Fibroblast of lung (primary cell): ENCODE measurements around the gene KNOP1. TPM values are rescaled to one million over a fixed set of nuclear protein-coding genes. Genes with fewer than 3 reads are reported as not detected.
"Not testable (repeated sequence)": the region's sequence is repeated elsewhere in the genome, so short reads cannot be mapped to it uniquely, and the experiment has no call there.

Source experiments
- DNase-seq, 2 donors: peaks; one replicate each; pipeline versions ENCODE4 v3.0.0 to v3.0.0-alpha.2; 2010; ENCODE audit warnings: low read depth in 2 of 2
- H2AFZ ChIP-seq: 2 replicates; pipeline ENCODE4 v1.5.1; 2012; ENCODE audit warnings: low read length, control low read depth, inconsistent platforms
- H3K27ac ChIP-seq: 2 replicates; pipeline ENCODE4 v1.5.1; 2011; ENCODE audit warnings: low read length, control low read depth; ENCODE audit not compliant: insufficient read depth
- H3K27me3 ChIP-seq: 2 replicates; pipeline ENCODE4 v1.5.1; 2011; ENCODE audit warnings: mild to moderate bottlenecking, low read length; ENCODE audit not compliant: control insufficient read depth, insufficient read depth
- H3K36me3 ChIP-seq: 2 replicates; pipeline ENCODE4 v1.5.1; 2011; ENCODE audit warnings: low read length; ENCODE audit not compliant: control insufficient read depth, insufficient read depth
- H3K4me1 ChIP-seq: 2 replicates; pipeline ENCODE4 v1.5.1; 2011; ENCODE audit warnings: low read length; ENCODE audit not compliant: control insufficient read depth, insufficient read depth; ENCODE audit errors: extremely low read depth
- H3K4me2 ChIP-seq: 2 replicates; pipeline ENCODE4 v1.5.1; 2011; ENCODE audit warnings: low read length, control low read depth; ENCODE audit not compliant: insufficient read depth; ENCODE audit errors: extremely low read depth
- H3K4me3 ChIP-seq, 4 experiments: fragments of 200-600 bp in 1 of 4; sonication (generic) in 1 of 4; replicated peaks in 1 of 4; 2 replicates each; pipeline ENCODE4 v1.5.1; 2011 to 2016; ENCODE audit warnings: low read length in 4 of 4, low read depth in 3 of 4, mild to moderate bottlenecking in 3 of 4, control low read depth in 2 of 4, inconsistent platforms in 1 of 4, mixed read lengths in 1 of 4; ENCODE audit not compliant: insufficient read depth in 1 of 4; ENCODE audit errors: control extremely low read depth in 1 of 4
- H3K79me2 ChIP-seq: 2 replicates; pipeline ENCODE4 v1.5.1; 2012; ENCODE audit warnings: mild to moderate bottlenecking, low read length, inconsistent platforms; ENCODE audit not compliant: control insufficient read depth, insufficient read depth
- H3K9ac ChIP-seq: 2 replicates; pipeline ENCODE4 v1.5.1; 2011; ENCODE audit warnings: mild to moderate bottlenecking, low read length, control low read depth; ENCODE audit not compliant: insufficient read depth
- H3K9me3 ChIP-seq: 2 replicates; pipeline ENCODE4 v1.5.1; 2012; ENCODE audit warnings: low read depth, low read length; ENCODE audit not compliant: control insufficient read depth, insufficient read depth
- H4K20me1 ChIP-seq: 2 replicates; pipeline ENCODE4 v1.5.1; 2011; ENCODE audit warnings: low read length; ENCODE audit not compliant: control insufficient read depth, insufficient read depth; ENCODE audit errors: extremely low read depth
- EZH2 ChIP-seq: IDR thresholded peaks from 2 replicates; pipeline ENCODE4 v1.5.1; 2012; ENCODE audit warnings: low read length, control low read depth, mild to moderate bottlenecking; ENCODE audit errors: missing control alignments
- polyA plus RNA-seq, 2 donors: library from polyadenylated mRNA; depleted of rRNA in 1 of 2; stranded (reverse) in 1 of 2; unstranded in 1 of 2; fragments of >200 nt; gene quantifications; 2 replicates each; pipeline ENCODE4 v1.2.1, GENCODE V29; 2011 to 2012; ENCODE audit warnings: missing spikeins in 1 of 2
- total RNA-seq: library from RNA; depleted of rRNA; stranded (reverse); fragments of >200 nt; gene quantifications from 2 replicates; pipeline ENCODE4 v1.2.1, GENCODE V29; 2014
- TF ChIP-seq, protein P1 (sequence below), 2 donors: IDR thresholded peaks in 1 of 2; conservative IDR thresholded peaks in 1 of 2; 1 replicate in 1 of 2; 2 replicates in 1 of 2; pipeline ENCODE4 v1.5.1; 2011 to 2012; ENCODE audit warnings: low read length in 2 of 2, control low read depth in 1 of 2, inconsistent platforms in 1 of 2, low read depth in 1 of 2, mild to moderate bottlenecking in 1 of 2

KNOP1 gene
- total and polyA plus RNA-seq, 2 donors (not counting 1 experiment from before 2014, with no cell fraction given) = 7.8 to 12.1 TPM

GRCh38 chr16:19672378-19672777 is 45.6 kb downstream of the KNOP1 start:
- no peak overlapping the region for H3K4me2 ChIP-seq
- peak in 1 of 2 donors; percentile 19 for DNase-seq

DNA sequence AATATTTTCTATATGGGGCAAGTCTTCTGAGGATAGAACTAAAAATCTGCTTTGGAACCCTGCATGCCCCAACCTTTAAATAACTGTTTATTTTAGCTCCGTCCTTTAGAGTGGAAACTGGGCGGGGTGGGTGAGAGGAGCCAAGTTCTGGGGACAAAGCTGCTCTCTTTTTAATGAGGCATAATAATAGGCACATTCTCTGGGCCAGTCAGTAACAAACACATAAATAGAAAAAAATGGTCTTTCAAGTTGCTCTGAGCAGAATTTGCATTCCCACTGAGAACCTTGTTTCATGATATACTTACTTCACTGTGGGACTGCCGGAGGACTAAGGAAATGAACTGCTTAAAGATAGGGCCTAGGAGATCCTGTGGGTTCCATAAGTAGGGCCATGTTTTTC is 51.5 kb downstream of the KNOP1 start:
- TF ChIP-seq EZH2 = no peak
- TF ChIP-seq, protein P1, sequence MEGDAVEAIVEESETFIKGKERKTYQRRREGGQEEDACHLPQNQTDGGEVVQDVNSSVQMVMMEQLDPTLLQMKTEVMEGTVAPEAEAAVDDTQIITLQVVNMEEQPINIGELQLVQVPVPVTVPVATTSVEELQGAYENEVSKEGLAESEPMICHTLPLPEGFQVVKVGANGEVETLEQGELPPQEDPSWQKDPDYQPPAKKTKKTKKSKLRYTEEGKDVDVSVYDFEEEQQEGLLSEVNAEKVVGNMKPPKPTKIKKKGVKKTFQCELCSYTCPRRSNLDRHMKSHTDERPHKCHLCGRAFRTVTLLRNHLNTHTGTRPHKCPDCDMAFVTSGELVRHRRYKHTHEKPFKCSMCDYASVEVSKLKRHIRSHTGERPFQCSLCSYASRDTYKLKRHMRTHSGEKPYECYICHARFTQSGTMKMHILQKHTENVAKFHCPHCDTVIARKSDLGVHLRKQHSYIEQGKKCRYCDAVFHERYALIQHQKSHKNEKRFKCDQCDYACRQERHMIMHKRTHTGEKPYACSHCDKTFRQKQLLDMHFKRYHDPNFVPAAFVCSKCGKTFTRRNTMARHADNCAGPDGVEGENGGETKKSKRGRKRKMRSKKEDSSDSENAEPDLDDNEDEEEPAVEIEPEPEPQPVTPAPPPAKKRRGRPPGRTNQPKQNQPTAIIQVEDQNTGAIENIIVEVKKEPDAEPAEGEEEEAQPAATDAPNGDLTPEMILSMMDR (conservative IDR thresholded peaks at IDR 0.05 in 1 of 2, IDR thresholded peaks at IDR 0.05 in 1 of 2; ENCODE audit: low read depth in 1 of 2, low read length in 2 of 2) = no peak
- H3K36me3 ChIP-seq = peaks cover 2% of the 10 kb centered on the region
- H4K20me1 ChIP-seq = no peaks in the 10 kb centered on the region
- H3K9ac ChIP-seq = no peak overlapping the region
- H2AFZ ChIP-seq = no peak overlapping the region
- no peak overlapping the region for H3K4me2 ChIP-seq
- H3K79me2 ChIP-seq = no peaks in the 10 kb centered on the region
- no peaks in the 10 kb centered on the region for H3K9me3 ChIP-seq
- H3K27ac ChIP-seq = no peak overlapping the region
- no peaks in the 10 kb centered on the region for H3K4me1 ChIP-seq
- H3K4me3 ChIP-seq = no peak overlapping the region
- no peaks in the 10 kb centered on the region for H3K27me3 ChIP-seq
- DNase-seq = no peak

More at GRCh38 chr16:19672378-19672777, 45.6 kb downstream of the KNOP1 start:
- Histone ChIP-seq H3K9me3 (no peaks in the 10 kb centered on the region), H4K20me1 (no peaks in the 10 kb centered on the region), H2AFZ (no peak overlapping the region), H3K4me3 (no peak overlapping the region), H3K27me3 (no peaks in the 10 kb centered on the region), H3K27ac (no peak overlapping the region), H3K79me2 (no peaks in the 10 kb centered on the region), H3K36me3 (peaks cover 3% of the 10 kb centered on the region), H3K4me1 (no peaks in the 10 kb centered on the region), H3K9ac (no peak overlapping the region)
- TF ChIP-seq, protein P1 (conservative IDR thresholded peaks at IDR 0.05 in 1 of 2, IDR thresholded peaks at IDR 0.05 in 1 of 2; ENCODE audit: low read depth in 1 of 2, low read length in 2 of 2) = no peak
- TF ChIP-seq EZH2 = no peak

DNA sequence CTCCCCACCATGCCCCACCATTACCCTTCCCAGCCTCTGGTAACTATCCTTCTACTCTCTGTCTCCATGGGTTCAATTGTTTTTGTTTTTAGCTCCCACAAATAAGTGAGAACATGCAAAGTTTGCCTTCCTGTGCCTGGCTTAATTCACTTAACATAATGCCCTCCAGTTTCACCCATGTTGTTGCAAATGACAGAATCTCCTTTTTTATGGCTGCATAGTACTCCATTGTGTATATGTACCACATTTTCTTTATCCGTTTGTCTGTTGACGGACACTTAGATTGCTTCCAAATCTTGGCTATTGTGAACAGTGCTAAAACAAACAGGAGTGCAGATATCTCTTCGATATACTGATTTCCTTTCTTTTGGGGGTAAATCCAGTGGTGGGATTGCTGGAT is 52.7 kb downstream of the KNOP1 start:
- not testable (repeated sequence) for H3K9me3 ChIP-seq, H3K4me1 ChIP-seq, H3K9ac ChIP-seq, H4K20me1 ChIP-seq, H3K27me3 ChIP-seq, H3K79me2 ChIP-seq, H3K27ac ChIP-seq, DNase-seq, H3K4me3 ChIP-seq, H3K36me3 ChIP-seq, H2AFZ ChIP-seq, H3K4me2 ChIP-seq
